ENCODE results near the gene UBALD1.

Gene UBALD1

DNA sequence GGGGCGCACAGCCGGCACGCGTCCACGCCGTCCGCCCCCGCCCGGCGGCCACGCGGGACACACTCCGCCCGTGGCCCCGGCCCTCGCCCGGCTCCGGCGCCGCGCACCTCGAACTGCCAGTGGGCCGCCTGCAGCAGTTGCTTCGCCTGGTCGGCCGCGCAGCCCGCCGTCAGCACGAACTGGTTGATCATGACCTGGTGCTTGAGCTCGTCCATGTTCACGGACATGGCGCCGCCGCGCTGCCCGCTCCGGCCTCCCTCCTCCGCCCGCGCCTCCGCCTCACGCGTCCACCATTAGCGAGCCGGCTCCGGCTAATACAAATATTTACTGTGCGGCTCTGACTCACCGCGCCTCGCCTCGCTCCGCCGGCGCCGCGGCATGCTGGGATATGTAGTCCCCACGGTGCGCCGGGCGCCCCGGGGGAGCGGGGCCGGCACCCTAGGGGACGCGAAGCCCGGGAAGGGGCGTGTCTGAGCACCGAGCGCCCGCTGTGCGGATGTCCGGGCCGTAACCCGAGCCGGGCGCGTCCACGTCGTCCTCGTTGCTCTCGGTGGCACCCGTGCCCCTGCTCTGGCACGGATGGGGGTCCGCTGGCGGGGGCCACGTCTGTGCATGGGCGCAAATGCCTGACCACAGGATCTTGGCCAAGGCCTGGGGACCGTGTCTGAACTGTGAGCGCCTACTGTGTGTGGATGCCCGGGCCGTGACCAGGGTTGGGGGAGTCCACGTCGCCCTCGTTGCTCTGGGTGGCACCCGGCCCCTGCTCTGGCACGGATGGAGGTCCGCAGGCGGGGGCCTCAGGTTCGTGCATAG lies at the start of gene UBALD1:
Gene UBALD1 (minus strand): TSS at position 318 of the 813 bp plus-strand sequence. CDS start 91 bp downstream, at position 227.
- DNase-seq (ENCODE audit: low read depth in 2 of 2, low spot score in 1 of 2): peak in 1 of 2 donors; percentile 58

DNA sequence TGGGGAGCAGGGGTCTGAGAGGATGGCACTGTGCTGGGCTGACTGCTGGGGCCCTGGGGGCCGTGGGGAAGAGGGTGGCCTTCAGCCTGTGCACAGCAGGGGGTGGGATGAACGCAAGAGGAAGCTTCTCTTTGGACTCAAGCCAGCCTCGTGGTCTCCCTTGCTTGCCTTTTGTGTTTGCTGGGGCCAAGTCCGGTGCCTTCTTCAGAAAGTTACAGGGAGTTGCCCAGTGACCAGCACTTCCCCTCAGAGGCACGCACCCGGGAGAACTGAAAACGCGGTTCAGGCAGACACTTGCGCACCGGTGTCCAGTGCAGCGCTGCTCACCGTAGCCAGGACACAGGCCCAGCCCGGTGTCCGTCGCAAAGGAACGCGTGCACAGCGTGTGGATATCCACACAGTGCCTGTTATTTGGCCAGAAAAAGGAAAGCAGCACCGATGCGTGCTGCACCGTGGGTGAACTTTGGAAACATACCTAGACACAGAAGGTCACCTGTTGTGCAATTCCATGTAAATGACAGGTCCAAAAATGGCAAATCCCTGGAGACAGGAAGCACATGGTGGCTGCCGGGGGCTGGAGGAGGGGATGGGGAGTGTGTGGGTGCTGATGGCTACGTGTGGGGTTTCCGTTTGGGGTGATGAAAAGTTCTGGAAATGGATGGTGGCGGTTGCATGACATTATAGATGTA lies 49.2 kb upstream of the UBALD1 start:
- DNase-seq (ENCODE audit: low read depth in 2 of 2, low spot score in 1 of 2): no peak

DNA sequence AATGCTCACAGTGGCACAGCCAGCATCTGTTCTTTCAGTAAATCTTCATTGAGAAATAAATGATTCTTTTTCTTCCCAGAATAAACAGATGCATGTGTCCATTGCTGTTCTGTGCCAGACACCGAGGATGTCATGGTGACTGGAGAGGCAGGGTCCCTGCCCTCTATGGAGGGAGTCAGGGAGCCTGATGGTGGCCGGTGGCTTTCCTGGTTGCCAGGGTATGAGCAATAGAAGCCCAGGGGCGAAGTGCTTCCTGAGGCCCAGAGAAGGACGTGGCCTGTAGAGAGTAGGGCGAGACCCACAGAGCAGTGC lies 48.7 kb upstream of the UBALD1 start:
- no peak for DNase-seq (ENCODE audit: low read depth in 2 of 2, low spot score in 1 of 2)

DNA sequence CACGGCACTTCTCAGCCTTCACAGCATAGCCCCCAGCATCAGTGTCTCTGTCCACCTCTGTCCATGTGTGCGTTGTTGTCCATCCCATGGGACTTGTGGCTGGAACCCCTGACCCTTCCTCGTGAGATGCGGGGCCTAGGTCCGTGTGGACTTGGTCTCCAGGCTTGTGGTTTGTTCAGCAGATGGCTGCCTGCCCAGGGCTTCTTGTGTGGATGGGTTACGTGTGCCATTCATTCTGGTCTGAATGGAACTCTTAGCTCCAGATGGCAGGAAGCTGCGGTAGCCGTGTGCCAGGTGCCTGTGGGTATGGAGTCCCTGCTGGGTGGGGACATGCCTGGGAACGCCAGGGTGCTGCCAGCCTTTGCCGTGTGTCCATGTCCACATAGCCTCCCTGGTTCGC lies 47.0 kb upstream of the UBALD1 start:
- no peak for DNase-seq (ENCODE audit: low read depth in 2 of 2, low spot score in 1 of 2)

DNA sequence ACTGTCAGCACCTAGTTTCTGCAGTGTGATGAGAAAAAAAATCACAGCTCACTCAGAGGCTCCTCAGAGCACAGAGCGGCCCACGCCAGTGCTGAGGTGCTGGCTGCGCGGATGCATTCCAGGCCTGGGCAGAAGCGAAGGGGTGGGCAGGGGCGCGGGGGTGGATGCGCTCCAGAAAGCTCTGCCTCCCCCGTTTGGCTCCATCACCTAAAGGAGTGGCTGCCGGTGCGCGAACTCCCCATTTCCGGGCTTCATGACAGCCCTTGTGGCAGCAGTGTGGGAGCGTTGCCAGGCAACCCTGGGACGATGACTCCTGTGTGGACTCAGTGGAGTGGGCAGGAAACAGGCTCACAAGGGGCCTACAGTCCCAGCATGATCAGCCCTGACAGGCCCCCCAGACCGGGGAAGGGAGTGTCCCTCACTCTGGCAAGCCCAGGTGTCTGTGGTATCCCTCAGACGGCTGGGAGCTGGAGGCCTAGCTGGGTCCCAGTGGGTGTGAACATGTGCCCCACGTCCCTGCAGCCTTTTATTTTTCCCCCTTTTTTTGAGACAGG lies 45.8 kb upstream of the UBALD1 start:
- DNase-seq (ENCODE audit: low read depth in 2 of 2, low spot score in 1 of 2): peak; percentile 50 to 85

DNA sequence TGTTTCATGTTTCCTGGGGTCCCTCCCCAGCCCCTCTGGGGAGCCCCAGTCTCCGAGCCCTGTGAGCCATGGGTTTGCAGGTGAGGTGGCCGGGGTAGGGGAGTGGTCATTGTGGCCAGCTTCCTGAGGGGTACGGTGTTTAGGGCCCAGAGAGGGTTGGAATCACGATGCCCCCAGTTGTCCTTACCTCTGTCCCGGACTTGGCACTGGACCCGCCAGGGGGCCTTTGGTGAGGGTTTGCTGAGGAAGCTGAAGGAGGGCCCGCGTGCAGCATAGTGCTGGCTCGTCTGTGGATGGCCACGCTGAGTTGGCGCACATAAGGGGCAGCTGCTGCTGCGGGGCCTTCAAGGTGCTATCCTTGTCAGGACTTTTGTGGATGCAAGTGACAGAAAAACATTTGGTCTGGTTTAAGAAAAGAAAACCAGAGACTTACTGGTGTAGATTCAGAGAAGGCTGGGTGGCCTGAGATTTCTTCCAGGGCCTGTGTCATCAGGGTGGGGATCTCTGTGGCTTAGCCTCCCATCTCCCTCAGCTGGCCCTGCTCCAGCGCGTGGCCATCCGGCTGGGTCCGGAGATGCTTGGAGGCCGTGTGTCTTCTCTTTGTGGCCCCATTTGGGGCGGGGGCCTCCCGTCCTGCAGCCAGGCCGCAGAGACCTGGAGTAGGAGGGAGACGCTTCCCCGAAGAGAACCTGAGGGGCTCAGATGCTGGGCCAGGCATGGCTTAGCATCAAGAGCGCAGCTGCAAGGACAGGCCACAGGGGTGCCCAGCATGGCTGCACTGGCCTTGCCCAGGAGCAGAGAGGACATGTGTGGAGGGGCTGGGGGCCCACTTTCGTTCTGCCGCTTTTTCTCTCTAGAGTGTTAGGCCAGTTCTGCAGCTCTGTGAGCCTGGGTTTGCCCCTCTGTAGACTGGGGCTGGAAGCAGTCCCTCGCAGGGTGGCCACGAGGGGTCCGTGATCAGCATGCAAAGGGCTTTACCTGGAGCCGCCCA lies 45.0 kb upstream of the UBALD1 start:
- no peak for DNase-seq (ENCODE audit: low read depth in 2 of 2, low spot score in 1 of 2)

DNA sequence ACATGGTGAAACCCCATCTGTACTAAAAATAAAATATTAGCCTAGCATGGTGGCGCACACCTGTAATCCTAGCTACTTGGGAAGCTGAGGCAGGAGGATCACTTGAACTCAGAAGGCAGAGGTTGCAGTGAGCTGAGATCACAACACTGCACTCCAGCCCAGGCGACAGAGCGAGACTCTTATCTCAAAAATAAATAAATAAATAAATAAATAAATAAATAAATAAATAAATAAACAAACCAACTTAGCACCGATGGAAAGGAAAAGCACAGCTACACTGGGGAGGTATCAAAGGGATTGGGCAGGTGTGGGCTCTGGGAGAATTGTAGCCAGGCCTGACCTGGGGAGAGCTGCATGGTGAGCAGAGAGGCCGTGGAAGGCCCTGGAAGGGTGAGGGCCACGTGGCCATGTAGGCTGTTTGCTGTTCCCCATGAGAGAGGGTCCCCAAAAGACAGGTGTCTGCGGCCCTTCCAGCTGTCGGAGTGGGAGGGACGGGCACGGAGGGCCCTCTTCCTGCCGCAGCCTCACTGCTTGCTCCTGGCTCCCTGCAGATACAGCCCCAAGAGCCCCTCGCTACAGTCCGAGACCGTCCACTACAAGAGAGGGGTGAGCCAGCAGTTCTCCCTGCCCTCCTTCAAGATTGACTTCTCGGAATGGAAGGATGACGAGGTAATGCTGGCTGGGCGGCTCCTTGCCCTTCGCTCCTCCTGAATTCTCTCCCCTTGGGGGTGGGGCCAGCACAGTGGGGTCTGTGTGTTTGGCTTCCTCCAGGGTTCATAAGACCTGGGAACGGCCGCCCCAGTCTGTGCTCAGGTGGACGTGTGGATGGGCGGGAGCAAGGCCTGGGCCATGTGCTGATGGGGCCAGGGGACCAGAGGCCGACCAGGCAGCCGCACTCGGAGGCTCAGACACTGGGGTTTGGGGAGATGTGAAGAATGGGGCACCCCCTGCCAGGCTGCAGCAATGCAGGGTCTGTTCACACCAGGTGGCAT lies 42.3 kb upstream of the UBALD1 start:
- DNase-seq (ENCODE audit: low read depth in 2 of 2, low spot score in 1 of 2): no peak

DNA sequence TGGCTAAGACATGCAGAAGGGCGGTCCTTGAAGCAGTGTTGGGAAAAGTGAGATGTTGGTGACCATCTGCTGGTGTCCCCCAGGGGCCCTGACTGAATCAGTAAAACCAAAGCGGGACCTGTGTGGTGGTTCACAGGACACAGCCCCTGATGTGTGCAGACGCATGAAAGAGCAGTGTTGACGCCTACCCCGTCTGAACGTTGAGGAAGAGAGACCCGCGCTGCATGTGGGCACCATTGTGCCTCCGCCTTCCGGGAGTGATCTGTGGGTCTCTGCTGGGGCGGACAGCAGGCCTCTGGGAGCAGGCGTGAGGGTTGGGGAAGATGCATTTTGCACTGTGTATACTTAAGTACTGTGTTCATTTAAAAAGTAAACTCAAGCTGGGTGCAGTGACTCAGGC lies 41.5 kb upstream of the UBALD1 start:
- DNase-seq (ENCODE audit: low read depth in 2 of 2, low spot score in 1 of 2): no peak

DNA sequence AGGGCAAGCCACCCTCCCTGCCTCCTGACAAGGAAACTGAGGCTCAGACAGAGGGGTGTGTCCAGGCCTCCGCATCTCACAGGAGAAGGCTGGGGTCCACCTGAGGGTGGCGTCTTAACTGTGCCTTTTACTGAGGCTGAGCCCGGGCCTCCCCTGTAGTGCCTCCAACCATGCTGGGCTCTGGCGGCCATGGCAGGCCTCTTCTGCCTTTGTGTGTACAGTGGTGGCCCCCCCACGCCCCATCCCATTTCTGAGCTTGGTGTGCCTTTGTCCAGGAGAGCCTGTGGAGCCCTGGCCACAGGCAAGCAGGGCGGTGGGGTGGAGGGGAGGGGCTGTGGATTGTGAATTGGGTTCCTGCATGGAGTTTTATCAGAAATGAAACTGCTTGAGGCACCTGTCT lies 41.1 kb upstream of the UBALD1 start:
- no peak for DNase-seq (ENCODE audit: low read depth in 2 of 2, low spot score in 1 of 2)

DNA sequence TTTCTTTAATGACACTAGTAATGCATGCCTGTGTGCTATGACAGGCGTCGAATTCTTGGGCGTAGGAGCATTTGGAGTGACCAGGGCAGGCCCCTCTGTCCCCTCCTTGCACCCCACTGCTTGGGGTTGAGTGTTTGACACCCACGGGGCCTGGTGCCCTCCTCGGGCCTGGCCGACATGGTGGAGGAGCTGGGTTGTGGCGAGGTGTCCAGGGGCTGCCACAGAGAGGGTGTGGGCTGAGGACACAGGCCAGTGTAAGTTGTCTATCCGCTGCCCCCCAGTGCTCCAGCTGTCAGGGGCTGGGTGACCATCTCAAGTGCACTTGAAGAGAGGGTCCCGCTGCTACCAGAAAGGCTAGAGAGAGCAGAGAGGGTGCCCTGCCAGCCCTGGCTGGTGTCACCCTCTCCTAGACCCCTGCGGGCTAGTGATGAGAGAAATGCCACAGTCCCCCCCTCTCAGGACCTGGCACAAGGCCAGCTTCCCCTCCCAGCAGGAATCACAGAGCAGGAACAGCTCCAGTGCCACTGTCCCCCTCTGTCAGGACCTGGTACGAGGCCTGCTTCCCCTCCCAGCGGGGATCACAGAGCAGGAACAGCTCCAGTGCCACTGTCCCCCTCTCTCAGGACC lies 40.4 kb upstream of the UBALD1 start:
- no peak for DNase-seq (ENCODE audit: low read depth in 2 of 2, low spot score in 1 of 2)

DNA sequence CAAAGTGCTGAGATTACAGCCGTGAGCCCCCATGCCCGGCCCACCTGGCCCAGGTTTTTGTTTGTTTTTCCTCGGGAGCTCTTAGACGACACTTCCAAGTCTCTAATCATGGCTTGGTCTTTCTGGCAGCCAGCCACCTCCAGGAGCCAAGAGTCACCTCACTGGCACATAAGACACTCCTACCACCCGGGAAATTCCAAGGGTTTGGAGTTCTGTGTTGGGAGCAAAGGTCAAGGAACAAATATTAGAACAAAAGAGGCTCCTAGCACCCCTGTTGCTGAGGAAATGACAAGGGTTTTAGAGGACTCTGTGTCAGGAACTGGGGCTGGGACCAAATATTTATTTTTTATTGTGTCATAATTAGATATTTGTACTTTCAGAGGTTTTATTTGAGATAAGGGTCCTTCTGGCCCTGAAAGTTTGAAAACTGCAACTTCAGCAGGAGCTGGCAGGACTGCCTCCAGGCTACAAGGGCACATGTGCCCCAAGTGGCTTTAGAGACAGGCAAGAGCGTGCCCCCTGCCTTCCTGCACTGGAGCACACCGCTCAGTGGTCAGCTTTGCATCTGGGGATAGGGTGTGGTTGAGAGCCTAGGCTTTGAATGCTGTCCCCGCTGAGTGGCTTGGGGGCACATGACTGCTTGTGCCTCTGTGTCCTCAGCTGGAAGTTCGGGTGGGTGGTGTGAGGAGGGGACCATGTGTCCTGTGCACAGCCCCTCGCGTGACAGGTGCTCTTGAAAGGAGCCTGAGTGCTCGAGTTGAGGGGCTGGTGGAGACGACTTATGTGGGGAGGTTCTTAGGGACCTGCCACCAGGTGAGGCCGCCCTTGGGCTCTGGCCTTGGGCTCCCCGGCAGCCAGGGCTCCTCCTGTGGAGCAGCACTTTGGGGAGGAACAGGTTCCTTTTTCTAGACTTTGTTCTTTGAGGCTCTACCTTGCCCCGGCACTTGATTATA lies 39.6 kb upstream of the UBALD1 start:
- DNase-seq (ENCODE audit: low read depth in 2 of 2, low spot score in 1 of 2): no peak

DNA sequence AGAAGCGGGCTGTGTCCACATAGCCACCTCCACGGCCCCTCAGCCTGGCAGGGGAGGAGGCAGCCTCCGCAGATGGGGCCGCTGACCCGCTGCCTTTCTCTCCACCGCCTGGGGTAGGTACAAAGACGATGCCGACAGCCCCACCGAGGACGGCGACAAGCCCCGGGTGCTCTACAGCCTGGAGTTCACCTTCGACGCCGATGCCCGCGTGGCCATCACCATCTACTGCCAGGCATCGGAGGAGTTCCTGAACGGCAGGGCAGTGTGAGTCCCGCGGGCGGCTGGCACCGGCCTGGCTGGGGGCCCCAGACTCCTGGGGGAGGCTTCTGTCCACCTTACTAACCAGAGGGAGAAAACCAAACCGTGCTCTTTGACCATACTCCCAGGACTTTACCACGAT lies 37.9 kb upstream of the UBALD1 start:
- no peak for DNase-seq (ENCODE audit: low read depth in 2 of 2, low spot score in 1 of 2)

DNA sequence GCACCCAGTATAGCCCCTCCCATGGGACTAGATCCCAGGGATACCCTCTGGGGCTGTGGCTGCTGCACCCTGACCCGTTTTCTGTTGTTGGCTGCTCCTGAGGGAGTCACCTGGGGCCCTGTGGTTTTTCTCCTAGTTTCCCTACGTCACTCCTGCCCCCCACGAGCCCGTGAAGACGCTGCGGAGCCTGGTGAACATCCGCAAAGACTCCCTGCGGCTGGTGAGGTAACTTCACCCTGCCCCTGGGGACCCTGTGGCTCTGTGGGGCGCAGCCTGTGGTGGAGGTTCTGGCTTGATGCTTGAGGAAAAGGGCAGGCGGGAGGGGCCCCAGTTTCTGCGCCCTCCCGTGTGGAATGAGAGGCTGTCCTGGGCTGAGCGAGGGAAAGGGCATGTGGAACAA lies 37.1 kb upstream of the UBALD1 start:
- DNase-seq (ENCODE audit: low read depth in 2 of 2, low spot score in 1 of 2): no peak

DNA sequence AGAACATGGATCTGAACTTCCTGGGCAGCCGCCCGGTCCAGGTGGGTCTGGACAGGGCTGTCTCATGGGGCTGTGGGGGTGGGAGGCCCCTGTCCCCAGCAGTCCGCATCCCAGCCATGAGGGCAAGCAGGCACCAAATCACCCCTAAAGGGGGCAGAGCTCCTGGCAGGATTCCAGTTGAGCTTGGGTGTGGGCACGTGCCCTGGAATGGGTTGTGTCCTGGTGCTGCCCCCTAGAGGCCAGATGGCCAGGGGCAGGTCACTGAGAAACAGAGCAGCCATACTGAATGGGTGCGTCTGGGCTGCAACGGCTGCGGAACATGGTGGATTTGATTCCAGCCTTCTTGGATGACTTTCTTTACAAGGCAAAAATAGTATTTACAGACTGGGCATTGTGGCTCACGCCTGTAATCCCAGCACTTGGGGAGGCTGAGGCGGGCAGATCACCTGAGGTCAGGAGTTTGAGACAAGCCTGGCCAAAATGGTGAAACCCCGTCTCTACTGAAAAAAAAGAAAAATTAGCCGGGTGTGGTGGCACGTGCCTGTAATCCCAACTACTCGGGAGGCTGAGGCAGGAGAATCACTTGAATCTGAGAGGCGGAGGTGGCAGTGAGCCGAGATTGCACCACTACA lies 35.9 kb upstream of the UBALD1 start:
- DNase-seq (ENCODE audit: low read depth in 2 of 2, low spot score in 1 of 2): peak; percentile 40 to 49

DNA sequence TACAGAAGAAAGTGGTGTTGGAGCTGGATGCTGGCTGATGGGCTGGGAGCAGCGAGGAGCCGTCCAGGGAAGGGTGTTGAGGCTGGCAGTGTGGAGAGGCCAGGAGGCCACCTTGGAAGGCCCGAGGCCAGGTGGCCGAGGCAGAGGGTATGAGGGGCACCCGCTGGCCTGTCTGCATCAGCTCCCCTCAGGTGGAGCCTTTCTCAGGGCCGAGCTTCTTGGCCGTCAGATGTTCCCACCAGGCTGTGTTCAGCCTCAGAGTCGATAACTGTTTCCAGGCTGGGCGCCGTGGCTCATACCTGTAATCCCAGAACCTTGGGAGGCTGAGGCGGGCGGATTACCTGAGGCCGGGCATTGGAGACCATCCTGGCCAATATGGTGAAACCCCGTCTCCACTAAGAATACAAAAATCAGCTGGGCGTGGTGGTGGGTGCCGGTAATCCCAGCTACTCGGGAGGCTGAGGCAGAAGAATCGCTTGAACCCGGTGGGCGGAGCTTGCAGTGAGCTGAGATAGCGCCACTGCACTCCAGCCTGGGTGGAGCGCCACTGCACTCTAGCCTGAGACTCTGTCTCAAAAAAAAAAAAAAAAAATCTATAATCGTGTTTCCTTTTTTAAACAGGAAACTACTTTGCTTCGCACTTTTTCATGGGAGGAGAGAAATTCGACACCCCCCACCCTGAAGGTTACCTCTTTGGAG lies 35.2 kb upstream of the UBALD1 start:
- no peak for DNase-seq (ENCODE audit: low read depth in 2 of 2, low spot score in 1 of 2)

DNA sequence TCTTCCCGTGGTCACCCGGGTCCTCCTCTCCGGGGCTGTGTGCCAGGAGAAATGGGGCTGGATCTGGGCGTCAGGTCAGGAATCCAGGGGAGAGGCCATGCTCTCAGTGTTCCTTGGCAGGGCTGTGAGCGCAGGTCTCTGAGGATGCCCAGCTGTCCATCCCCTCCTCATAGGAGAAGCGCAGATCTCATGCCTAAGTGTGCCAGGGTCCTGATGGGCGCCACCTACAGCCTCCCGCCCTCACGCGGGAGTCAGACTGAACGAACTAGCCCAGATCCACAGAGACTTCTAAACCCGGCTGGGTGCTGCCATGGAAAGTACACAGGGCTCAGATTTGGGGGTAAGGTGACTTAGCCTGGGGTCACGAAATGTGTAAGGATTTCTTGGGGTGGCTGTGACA lies 34.2 kb upstream of the UBALD1 start:
- no peak for DNase-seq (ENCODE audit: low read depth in 2 of 2, low spot score in 1 of 2)

DNA sequence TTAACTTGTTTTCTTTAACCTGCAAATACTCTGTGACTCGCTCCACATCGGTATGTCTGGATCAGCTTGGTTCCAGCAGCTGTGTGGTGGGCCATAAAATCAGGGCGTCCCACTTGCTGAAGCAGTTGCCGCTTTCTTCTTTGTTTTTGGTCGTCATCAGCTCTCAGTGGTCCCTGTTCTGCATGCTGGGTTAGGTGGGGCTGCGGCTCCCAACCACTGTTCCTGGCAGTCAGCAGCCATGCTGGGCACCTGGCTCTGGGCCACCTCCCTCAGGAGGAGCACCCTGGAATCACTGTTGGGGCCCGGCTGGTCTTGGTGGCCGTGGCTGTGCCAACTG lies 32.9 kb upstream of the UBALD1 start:
- DNase-seq (ENCODE audit: low read depth in 2 of 2, low spot score in 1 of 2): no peak
